Cardiac fibroblast (primary cell): ENCODE data around the gene USP9X.

ENCODE experiments used
- DNase-seq, 2 donors: peaks; one replicate each; pipeline versions ENCODE4 v3.0.0 to v3.0.0-alpha.2; 2010; ENCODE audit warnings: low read depth in 2 of 2
- H3K4me3 ChIP-seq, 2 donors: replicated peaks in 1 of 2; 1 replicate in 1 of 2; 2 replicates in 1 of 2; pipeline ENCODE4 v1.5.1; 2011; ENCODE audit warnings: low read depth in 2 of 2, low read length in 2 of 2, mild to moderate bottlenecking in 2 of 2, moderate library complexity in 1 of 2
- CTCF ChIP-seq: IDR thresholded peaks from one replicate; pipeline ENCODE4 v1.5.1; 2011; ENCODE audit warnings: low read depth, mild to moderate bottlenecking, low read length, inconsistent platforms

USP9X gene

GRCh38 chrX:41118156-41118555, 32.9 kb downstream of the USP9X start:
- no peak overlapping the region for H3K4me3 ChIP-seq
- no peak for TF ChIP-seq CTCF
- DNase-seq = no peak

- no peak overlapping the region for H3K4me3 ChIP-seq
- no peak for DNase-seq
- TF ChIP-seq CTCF = no peak
Observed at GRCh38 chrX:41119803-41120202, 34.6 kb downstream of the USP9X start.

- no peak for DNase-seq
- H3K4me3 ChIP-seq = no peak overlapping the region
- no peak for TF ChIP-seq CTCF
Observed at GRCh38 chrX:41121766-41122165, 36.5 kb downstream of the USP9X start.

GRCh38 chrX:41122664-41123257, 37.5 kb downstream of the USP9X start:
- no peak for DNase-seq
- TF ChIP-seq CTCF = no peak
- H3K4me3 ChIP-seq = no peak overlapping the region

GRCh38 chrX:41127477-41128192, 42.4 kb downstream of the USP9X start:
- no peak overlapping the region for H3K4me3 ChIP-seq
- no peak for DNase-seq
- TF ChIP-seq CTCF = no peak

GRCh38 chrX:41128955-41129354, 43.7 kb downstream of the USP9X start:
- DNase-seq = no peak
- no peak for TF ChIP-seq CTCF
- no peak overlapping the region for H3K4me3 ChIP-seq
